Activated CD8-positive, alpha-beta memory T cell treated with anti-CD3 and anti-CD28 coated beads, Interleukin-2, amount 50 U/mL, for 48 hours (primary cell): ENCODE data around the gene CYP27B1.
"Not testable (repeated sequence)": the region's sequence is repeated elsewhere in the genome, so short reads cannot be mapped to it uniquely, and the experiment has no call there.

Experiments
- DNase-seq: peaks from one replicate; pipeline ENCODE4 v3.0.0-alpha.2; 2020

The CYP27B1 gene

GRCh38 chr12:57782608-57783465, 16.0 kb upstream of the CYP27B1 start, which contains the start of gene TSFM:
Gene TSFM (plus strand): TSS chr12:57782787. CDS start chr12:57782802, 15 bp downstream.
- DNase-seq, result peak; percentile 99

DNA sequence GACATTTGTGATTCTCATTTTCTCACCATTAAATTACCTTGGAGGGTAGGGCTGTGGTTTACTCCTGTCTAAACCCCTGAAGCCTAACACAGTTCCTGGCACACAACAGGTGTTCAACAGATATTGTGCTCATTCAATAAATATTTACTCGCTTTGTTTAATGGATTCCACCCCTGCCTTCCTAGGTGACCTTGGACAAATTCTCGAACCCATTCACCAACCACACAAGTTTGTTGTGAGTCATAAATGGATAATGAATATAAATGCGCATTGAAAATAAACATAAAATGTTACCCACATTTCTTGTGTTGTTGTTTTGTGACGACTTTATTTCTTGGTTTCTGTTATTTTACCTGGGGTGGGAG, 15.3 kb upstream of the CYP27B1 start:
- no peak for DNase-seq

GRCh38 chr12:57781801-57782200, 14.9 kb upstream of the CYP27B1 start:
- DNase-seq, result no peak

DNA sequence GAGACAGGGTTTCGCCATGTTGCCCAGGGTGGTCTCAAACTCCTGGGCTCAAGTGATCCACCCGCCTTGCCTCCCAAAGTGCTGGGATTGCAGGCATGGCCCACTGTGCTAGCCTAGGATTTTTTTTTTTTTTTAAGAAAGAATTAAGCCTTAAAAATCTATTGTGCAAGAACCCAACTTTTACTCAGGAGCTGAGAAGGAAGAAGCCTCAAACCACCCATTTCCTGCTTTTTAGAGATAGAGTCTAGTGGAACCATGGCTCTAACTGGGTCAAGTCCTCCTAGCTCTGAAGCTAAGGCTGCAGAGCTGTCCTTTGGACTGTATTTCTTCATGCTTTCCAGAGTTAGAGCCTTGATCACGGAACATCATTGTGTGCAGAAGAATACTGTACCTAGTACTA, 14.4 kb upstream of the CYP27B1 start:
- no peak for DNase-seq

DNA sequence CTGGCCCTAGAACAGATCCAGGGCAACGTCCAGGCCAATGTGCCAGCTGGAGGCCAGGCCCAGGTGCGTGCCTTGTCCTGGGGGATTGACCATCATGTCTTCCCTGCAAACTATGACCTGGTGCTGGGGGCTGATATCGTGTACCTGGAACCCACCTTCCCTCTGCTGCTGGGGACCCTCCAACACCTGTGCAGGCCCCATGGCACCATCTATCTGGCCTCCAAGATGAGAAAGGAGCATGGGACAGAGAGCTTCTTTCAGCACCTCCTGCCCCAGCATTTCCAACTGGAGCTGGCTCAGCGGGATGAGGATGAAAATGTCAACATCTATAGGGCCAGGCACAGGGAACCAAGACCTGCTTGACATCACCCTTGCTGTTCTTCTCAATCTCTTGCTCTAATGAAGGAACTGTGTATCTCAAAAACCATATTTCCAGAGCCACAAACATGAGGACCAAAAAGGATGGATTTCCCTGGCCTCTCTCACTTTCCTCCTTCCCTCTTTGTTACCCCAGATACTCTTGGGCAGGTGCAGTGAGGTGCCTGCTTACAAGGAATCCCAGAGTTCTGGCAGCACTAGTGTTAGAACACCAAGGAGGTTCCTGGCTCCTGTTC, 13.5 kb upstream of the CYP27B1 start:
- DNase-seq, result no peak

DNA sequence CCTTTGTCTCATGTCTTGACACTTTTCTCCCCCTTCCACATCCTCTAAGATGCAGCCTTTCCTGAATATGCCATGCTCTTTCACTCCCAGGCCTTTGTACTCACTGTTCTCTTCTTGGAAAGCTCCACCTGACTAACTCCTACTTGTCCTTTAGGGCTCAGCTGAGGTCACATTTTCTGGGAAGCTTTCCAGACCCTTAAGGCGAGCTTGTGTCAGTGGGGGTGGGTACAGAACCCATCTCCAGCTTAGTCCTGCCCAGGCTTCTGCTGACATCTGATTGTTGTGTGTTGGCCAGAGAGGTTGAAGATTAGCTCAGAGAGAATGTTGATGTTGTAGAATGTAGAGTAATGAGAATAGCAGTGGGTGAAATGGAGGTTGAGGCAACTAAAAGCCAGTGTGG, 12.9 kb upstream of the CYP27B1 start:
- no peak for DNase-seq

- no peak for DNase-seq
Observed at GRCh38 chr12:57777911-57778310, 11.0 kb upstream of the CYP27B1 start.

DNA sequence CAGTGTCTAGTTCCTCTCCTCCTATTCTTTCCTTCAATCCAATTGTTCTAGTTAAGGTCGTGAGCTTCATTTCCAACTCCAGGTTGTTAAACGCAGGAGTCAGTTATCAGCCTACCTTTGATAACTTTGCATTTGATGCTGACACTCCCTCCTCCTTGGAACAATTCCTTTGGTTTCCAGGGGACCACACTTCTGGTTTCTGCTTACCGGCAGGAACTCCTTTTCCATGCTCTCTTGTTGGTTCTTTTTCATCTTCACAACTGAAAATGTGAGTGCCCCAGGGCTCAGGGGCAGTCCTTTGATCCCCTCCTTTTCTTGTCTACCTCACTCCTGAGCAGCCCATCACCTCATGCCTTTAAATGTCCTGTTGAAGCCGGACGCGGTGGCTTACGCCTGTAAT, 10.5 kb upstream of the CYP27B1 start:
- DNase-seq, result no peak

- no peak for DNase-seq
Observed at GRCh38 chr12:57776247-57776587, 9.3 kb upstream of the CYP27B1 start.

- DNase-seq, result no peak
Observed at GRCh38 chr12:57775563-57776246, 8.8 kb upstream of the CYP27B1 start.

DNA sequence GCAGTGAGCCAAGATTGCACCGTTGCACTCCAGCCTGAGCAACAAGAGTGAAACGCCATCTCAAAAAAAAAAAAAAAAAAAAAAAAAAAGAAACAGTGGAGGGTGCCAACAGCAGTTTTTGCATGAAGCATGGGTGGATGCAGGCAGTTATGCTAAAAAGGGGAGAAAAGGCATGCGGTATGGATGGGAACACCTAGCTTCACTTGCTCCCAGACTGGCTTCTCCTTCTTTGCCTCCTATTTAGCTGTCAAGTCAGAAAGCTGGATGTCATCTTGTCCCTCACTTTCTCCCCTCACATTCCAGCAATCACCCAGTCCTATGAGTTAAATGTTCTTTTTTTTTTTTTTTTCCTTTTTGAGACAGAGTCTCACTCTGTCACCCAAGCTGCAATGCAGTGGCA, 8.2 kb upstream of the CYP27B1 start:
- no peak for DNase-seq

DNA sequence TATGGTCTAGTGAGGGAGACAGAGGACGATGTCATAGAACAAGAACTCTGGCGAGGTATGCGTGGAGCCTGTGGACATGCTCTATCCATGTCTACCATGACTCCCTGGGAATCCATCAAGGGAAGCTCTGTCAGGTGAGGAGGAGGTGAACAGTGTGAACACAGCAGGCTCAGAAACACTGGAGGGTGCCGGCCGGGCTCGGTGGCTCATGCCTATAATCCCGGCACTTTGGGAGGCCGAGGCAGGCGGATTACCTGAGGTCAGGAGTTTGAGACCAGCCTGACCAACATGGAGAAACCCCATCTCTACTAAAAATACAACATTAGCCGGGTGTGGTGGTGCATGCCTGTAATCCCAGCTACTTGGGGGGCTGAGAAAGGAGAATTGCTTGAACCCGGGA, 7.8 kb upstream of the CYP27B1 start:
- not testable (repeated sequence) for DNase-seq

DNA sequence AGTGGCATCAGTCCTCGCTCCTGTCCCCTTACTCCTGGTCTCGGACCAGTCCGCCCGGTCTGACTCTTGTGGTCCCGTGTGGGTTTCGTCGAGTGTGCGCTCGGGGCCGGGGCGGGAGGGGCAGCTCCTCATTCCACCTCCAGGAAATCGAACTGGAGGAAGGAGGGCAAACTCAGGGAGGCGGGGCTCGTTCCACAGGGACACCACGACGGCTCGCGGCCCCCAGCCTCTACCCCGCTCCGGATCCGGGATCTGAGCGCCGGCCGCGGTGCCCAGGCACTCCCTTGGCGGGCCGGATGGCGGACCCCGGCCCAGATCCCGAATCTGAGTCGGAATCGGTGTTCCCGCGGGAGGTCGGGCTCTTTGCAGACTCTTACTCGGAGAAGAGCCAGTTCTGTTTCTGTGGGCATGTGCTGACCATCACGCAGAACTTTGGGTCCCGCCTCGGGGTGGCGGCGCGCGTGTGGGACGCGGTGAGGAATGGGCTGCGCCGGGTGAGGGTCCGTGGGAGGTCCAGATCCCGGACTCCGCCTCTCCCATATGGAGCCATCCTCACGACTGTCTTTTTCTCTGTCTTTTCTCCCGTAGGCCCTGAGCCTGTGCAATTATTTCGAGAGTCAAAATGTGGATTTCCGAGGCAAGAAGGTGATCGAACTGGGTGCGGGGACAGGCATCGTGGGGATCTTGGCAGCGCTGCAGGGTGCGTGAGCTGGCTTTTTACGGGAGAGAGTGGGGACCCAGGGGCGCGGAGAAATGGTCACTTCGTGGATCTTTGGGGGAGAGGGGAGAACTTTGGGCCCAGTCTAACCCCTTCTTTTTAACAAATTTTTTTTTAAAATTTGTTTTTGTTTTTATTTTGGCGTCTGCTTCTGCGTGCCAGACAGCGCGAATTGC, 5.8 kb upstream of the CYP27B1 start, which contains the start of gene EEF1AKMT3:
Gene EEF1AKMT3 (plus strand): TSS at position 186 of the 894 bp plus-strand sequence. CDS start 111 bp downstream, at position 297.
- DNase-seq, result no peak

GRCh38 chr12:57771873-57772428, 5.1 kb upstream of the CYP27B1 start, which contains the start of gene METTL1:
Gene METTL1 (minus strand): TSS chr12:57772105. CDS start chr12:57772083, 22 bp downstream.
- DNase-seq, result peak; percentile 95

GRCh38 chr12:57771236-57771872, 4.5 kb upstream of the CYP27B1 start:
- peak; percentile 91 for DNase-seq

GRCh38 chr12:57770734-57771133, 3.9 kb upstream of the CYP27B1 start:
- DNase-seq, result no peak

DNA sequence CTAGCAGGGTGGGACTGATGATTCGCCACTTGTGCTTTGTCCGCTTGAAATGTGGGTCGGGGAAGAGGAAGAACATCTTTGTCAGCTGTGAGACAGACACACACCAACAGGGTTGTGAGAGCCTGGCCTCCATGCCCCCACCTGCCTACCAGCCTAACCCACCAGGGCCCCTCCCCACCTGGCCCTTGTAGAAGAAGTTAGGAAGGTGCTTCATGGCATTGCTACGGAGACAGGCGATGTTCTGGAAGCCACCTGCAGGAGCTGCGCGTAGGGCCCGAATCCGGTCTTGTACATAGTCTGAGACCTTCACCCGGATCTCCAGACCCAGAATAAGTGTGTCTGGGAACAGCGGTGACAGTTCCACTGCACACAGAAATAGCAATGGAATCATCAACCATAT, 2.7 kb upstream of the CYP27B1 start:
- no peak for DNase-seq

DNA sequence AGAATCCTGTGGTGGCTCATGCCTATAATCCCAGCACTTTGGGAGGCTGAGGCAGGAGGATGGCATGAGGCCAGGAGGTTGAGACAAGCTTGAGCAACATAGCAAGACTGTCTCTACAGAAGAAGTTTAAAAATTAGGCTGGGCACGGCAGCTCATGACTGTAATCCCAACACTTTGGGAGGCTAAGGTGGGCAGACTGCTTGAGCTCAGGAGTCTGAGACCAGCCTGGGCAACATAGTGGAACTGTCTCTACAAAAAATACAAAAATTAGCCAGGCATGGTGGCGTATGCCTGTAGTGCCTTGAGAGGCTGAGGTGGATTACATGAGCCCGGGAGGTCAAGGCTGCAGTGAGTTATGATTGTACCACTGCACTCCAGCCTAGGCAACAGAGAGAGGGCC, 998 bp upstream of the CYP27B1 start:
- no peak for DNase-seq

GRCh38 chr12:57767305-57767698, 424 bp upstream of the CYP27B1 start:
- DNase-seq, result no peak

- DNase-seq, result no peak
Observed at GRCh38 chr12:57765698-57766463, 997 bp downstream of the CYP27B1 start.
